HepG2 (cell line): ENCODE measurements around the gene STK38L.

ENCODE experiments used
- DNMT1 ChIP-seq: sonication (generic); formaldehyde crosslinking; IDR thresholded peaks from 2 replicates; pipeline ENCODE4 v1.5.1; 2020; ENCODE audit warnings: mild to moderate bottlenecking, missing genetic modification reagents
- FOXJ3 ChIP-seq: sonication (generic); formaldehyde crosslinking; IDR thresholded peaks from 2 replicates; pipeline ENCODE4 v1.4.0; 2020; ENCODE audit warnings: missing genetic modification reagents, mild to moderate bottlenecking, borderline replicate concordance
- HES4 ChIP-seq: sonication (generic); formaldehyde crosslinking; IDR thresholded peaks from 2 replicates; pipeline ENCODE4 v1.9.0; 2021; ENCODE audit warnings: mild to moderate bottlenecking, missing genetic modification reagents, borderline replicate concordance
- KDM5A ChIP-seq: fragments of 200-600 bp; sonication (generic); IDR thresholded peaks from 2 replicates; pipeline ENCODE4 v1.7.0; 2018; ENCODE audit warnings: antibody characterized with exemption, mild to moderate bottlenecking, low read length, borderline replicate concordance
- PHB2 ChIP-seq: fragments of 450-650 bp; IDR thresholded peaks from 2 replicates; pipeline ENCODE4 v1.6.1; 2018; ENCODE audit not compliant: partially characterized antibody
- SMAD3 ChIP-seq: sonication (generic); formaldehyde crosslinking; IDR thresholded peaks from 2 replicates; pipeline ENCODE4 v1.4.0; 2020; ENCODE audit warnings: missing genetic modification reagents
- ZNF136 ChIP-seq: sonication (generic); formaldehyde crosslinking; IDR thresholded peaks from 2 replicates; pipeline ENCODE4 v1.8.1; 2022; ENCODE audit warnings: low read depth, mild to moderate bottlenecking, moderate library complexity, missing genetic modification reagents
- ZNF724P ChIP-seq: sonication (generic); formaldehyde crosslinking; IDR thresholded peaks from 2 replicates; pipeline ENCODE4 v1.8.0; 2022; ENCODE audit warnings: missing genetic modification reagents, borderline replicate concordance
- TF ChIP-seq, protein P1 (sequence below): sonication (generic); formaldehyde crosslinking; IDR thresholded peaks from 2 replicates; pipeline ENCODE4 v1.5.0; 2020; ENCODE audit warnings: mild to moderate bottlenecking, missing genetic modification reagents, moderate library complexity
- TF ChIP-seq, protein P2 (sequence below): sonication (generic); formaldehyde crosslinking; IDR thresholded peaks from 2 replicates; pipeline ENCODE4 v1.4.0; 2020; ENCODE audit warnings: missing genetic modification reagents
- TF ChIP-seq, protein P3 (sequence below): sonication (generic); formaldehyde crosslinking; IDR thresholded peaks from one replicate; pipeline ENCODE4 v1.5.1; 2020; ENCODE audit warnings: mild to moderate bottlenecking, missing genetic modification reagents; ENCODE audit errors: not compliant biosample characterization
- TF ChIP-seq, protein P4 (sequence below): IDR thresholded peaks from 2 replicates; pipeline ENCODE4 v1.6.1; 2016

DNA sequence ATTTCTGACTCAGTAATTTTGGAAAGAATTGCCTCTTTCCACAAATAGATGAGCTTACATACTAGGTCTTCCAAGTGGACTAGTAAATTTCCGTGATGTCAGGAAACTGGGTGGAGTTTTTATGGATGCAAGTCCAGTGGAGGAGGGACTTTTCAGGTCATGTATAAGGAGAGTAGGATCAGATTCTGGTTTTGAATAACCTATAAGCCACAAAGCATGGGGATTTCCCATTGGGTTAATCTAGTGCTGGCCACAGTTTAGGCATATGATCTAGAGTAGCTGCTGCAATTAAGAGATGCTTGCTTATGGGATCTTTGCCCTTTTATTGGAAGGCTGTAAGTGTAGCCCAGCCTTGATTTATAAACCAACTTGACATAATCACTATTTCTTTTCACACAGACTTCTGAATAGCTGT, 33.8 kb downstream of the STK38L start:
- TF ChIP-seq KDM5A (no peak), ZNF136 (CRISPR knock-in tag) (no peak), HES4 (CRISPR knock-in tag) (no peak), SMAD3 (CRISPR knock-in tag) (no peak), DNMT1 (no peak), FOXJ3 (no peak), PHB2 (no peak), ZNF724P (no peak)
- TF ChIP-seq, protein P1, sequence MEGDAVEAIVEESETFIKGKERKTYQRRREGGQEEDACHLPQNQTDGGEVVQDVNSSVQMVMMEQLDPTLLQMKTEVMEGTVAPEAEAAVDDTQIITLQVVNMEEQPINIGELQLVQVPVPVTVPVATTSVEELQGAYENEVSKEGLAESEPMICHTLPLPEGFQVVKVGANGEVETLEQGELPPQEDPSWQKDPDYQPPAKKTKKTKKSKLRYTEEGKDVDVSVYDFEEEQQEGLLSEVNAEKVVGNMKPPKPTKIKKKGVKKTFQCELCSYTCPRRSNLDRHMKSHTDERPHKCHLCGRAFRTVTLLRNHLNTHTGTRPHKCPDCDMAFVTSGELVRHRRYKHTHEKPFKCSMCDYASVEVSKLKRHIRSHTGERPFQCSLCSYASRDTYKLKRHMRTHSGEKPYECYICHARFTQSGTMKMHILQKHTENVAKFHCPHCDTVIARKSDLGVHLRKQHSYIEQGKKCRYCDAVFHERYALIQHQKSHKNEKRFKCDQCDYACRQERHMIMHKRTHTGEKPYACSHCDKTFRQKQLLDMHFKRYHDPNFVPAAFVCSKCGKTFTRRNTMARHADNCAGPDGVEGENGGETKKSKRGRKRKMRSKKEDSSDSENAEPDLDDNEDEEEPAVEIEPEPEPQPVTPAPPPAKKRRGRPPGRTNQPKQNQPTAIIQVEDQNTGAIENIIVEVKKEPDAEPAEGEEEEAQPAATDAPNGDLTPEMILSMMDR (CRISPR knock-in tag): no peak
- TF ChIP-seq, protein P2, sequence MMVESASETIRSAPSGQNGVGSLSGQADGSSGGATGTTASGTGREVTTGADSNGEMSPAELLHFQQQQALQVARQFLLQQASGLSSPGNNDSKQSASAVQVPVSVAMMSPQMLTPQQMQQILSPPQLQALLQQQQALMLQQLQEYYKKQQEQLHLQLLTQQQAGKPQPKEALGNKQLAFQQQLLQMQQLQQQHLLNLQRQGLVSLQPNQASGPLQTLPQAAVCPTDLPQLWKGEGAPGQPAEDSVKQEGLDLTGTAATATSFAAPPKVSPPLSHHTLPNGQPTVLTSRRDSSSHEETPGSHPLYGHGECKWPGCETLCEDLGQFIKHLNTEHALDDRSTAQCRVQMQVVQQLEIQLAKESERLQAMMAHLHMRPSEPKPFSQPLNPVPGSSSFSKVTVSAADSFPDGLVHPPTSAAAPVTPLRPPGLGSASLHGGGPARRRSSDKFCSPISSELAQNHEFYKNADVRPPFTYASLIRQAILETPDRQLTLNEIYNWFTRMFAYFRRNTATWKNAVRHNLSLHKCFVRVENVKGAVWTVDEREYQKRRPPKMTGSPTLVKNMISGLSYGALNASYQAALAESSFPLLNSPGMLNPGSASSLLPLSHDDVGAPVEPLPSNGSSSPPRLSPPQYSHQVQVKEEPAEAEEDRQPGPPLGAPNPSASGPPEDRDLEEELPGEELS: no peak
- TF ChIP-seq, protein P3, sequence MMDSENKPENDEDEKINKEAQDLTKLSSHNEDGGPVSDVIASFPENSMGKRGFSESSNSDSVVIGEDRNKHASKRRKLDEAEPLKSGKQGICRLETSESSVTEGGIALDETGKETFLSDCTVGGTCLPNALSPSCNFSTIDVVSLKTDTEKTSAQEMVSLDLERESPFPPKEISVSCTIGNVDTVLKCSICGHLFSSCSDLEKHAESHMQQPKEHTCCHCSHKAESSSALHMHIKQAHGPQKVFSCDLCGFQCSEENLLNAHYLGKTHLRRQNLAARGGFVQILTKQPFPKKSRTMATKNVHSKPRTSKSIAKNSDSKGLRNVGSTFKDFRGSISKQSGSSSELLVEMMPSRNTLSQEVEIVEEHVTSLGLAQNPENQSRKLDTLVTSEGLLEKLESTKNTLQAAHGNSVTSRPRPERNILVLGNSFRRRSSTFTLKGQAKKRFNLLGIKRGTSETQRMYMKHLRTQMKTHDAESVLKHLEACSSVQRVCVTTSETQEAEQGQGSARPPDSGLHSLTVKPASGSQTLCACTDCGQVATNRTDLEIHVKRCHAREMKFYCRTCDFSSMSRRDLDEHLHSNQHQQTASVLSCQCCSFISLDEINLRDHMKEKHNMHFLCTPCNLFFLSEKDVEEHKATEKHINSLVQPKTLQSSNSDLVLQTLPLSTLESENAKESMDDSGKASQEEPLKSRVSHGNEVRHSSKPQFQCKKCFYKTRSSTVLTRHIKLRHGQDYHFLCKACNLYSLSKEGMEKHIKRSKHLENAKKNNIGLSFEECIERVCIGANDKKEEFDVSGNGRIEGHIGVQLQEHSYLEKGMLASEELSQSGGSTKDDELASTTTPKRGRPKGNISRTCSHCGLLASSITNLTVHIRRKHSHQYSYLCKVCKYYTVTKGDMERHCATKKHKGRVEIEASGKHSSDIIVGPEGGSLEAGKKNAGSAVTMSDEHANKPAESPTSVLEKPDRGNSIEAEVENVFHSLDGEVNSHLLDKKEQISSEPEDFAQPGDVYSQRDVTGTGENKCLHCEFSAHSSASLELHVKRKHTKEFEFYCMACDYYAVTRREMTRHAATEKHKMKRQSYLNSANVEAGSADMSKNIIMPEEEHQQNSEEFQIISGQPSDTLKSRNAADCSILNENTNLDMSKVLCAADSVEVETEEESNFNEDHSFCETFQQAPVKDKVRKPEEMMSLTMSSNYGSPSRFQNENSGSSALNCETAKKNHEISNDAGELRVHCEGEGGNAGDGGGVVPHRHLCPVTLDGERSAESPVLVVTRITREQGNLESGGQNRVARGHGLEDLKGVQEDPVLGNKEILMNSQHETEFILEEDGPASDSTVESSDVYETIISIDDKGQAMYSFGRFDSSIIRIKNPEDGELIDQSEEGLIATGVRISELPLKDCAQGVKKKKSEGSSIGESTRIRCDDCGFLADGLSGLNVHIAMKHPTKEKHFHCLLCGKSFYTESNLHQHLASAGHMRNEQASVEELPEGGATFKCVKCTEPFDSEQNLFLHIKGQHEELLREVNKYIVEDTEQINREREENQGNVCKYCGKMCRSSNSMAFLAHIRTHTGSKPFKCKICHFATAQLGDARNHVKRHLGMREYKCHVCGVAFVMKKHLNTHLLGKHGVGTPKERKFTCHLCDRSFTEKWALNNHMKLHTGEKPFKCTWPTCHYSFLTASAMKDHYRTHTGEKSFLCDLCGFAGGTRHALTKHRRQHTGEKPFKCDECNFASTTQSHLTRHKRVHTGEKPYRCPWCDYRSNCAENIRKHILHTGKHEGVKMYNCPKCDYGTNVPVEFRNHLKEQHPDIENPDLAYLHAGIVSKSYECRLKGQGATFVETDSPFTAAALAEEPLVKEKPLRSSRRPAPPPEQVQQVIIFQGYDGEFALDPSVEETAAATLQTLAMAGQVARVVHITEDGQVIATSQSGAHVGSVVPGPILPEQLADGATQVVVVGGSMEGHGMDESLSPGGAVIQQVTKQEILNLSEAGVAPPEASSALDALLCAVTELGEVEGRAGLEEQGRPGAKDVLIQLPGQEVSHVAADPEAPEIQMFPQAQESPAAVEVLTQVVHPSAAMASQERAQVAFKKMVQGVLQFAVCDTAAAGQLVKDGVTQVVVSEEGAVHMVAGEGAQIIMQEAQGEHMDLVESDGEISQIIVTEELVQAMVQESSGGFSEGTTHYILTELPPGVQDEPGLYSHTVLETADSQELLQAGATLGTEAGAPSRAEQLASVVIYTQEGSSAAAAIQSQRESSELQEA: no peak
- TF ChIP-seq, protein P4, sequence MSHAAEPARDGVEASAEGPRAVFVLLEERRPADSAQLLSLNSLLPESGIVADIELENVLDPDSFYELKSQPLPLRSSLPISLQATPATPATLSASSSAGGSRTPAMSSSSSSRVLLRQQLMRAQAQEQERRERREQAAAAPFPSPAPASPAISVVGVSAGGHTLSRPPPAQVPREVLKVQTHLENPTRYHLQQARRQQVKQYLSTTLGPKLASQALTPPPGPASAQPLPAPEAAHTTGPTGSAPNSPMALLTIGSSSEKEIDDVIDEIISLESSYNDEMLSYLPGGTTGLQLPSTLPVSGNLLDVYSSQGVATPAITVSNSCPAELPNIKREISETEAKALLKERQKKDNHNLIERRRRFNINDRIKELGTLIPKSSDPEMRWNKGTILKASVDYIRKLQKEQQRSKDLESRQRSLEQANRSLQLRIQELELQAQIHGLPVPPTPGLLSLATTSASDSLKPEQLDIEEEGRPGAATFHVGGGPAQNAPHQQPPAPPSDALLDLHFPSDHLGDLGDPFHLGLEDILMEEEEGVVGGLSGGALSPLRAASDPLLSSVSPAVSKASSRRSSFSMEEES: no peak
